Gastroesophageal sphincter (tissue), 4 donors: ENCODE results near the gene PRKCI. TPM values are rescaled to one million over a fixed set of nuclear protein-coding genes. Genes with fewer than 3 reads are reported as not detected.
"Not testable (repeated sequence)": the region's sequence is repeated elsewhere in the genome, so short reads cannot be mapped to it uniquely, and the experiment has no call there.

Experiments
- ATAC-seq: fragments of 150-250 bp; one replicate; pipeline ENCODE4 v1.9.1; 2016; ENCODE audit warnings: mild to moderate bottlenecking, moderate library complexity
- H3K27ac ChIP-seq, 4 donors: fragments of 200-600 bp; sonication (generic) in 3 of 4; 1 replicate in 3 of 4; 2 replicates in 1 of 4; pipeline ENCODE4 v1.5.1; 2016 to 2019
- H3K27me3 ChIP-seq: fragments of 200-600 bp; sonication (generic); one replicate; pipeline ENCODE4 v1.5.1; 2019
- H3K36me3 ChIP-seq, 2 donors: fragments of 200-600 bp; sonication (generic); one replicate each; pipeline ENCODE4 v1.5.1; 2019; ENCODE audit warnings: control low read depth in 1 of 2
- H3K4me1 ChIP-seq, 3 donors: fragments of 200-600 bp; sonication (generic); 1 replicate in 2 of 3; 2 replicates in 1 of 3; pipeline ENCODE4 v1.5.1; 2016 to 2019; ENCODE audit warnings: control low read depth in 2 of 3
- H3K4me3 ChIP-seq, 2 donors: fragments of 200-600 bp; sonication (generic); one replicate each; pipeline ENCODE4 v1.5.1; 2019; ENCODE audit warnings: mild to moderate bottlenecking in 1 of 2, moderate library complexity in 1 of 2
- H3K9me3 ChIP-seq, 3 donors: fragments of 200-600 bp; sonication (generic); one replicate each; pipeline ENCODE4 v1.5.1; 2017 to 2019; ENCODE audit warnings: control low read depth in 2 of 3
- EP300 ChIP-seq: sonication (generic); formaldehyde crosslinking; IDR thresholded peaks from one replicate; pipeline ENCODE4 v1.6.1; 2017; ENCODE audit warnings: antibody characterized with exemption, mild to moderate bottlenecking
- POLR2A ChIP-seq, 2 donors: fragments of 450-650 bp; IDR thresholded peaks; one replicate each; pipeline ENCODE4 v1.6.1; 2017; ENCODE audit warnings: antibody characterized with exemption in 2 of 2, mild to moderate bottlenecking in 2 of 2, moderate library complexity in 1 of 2
- POLR2AphosphoS5 ChIP-seq: sonication (generic); formaldehyde crosslinking; IDR thresholded peaks from one replicate; pipeline ENCODE4 v1.6.1; 2017; ENCODE audit warnings: antibody characterized with exemption
- WGBS, 2 donors: methylation state at CpG; one replicate each; pipeline ENCODE4 v1.1.5; 2018; ENCODE audit warnings: low coverage in 1 of 2; 5-methylcytosine and 5-hydroxymethylcytosine counted together
- total RNA-seq, 4 donors: library from RNA; depleted of rRNA; stranded (reverse); fragments of >200 nt; gene quantifications; one replicate each; pipeline ENCODE4 v1.1.0, GENCODE V29; 2016
- TF ChIP-seq, protein P1 (sequence below), 4 experiments: fragments of 200-600 bp in 2 of 4; fragments of 450-650 bp in 2 of 4; sonication (generic) in 1 of 4; IDR thresholded peaks; one replicate each; pipeline ENCODE4 v1.5.1; 2017 to 2019; ENCODE audit warnings: antibody characterized with exemption in 4 of 4, mild to moderate bottlenecking in 2 of 4, moderate library complexity in 2 of 4

The PRKCI gene
- total RNA-seq, 4 donors from 2014 or later, result 41.9 to 69.0 (median 45.3) TPM

DNA sequence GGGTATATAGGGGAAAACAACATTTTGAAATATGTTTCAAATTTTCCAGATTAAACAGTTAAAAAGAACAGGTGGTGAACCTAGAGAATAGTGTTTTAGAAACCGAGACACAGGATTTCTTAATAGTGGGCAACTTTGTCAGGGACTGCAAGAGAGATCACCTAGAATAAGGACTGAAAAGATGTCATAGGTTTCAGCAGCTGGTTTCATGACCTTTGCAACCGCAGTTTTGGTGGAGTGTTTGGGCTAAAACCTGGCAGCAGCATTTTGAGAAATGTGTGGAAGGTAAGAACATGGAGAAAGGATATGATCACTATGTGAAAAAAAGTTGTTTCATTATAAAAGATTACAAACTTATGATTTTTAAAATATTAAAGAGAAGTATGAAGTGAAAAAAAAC is 34.9 kb downstream of the PRKCI start:
- WGBS, 2 donors, result 87 to 92% methylated on average over 2 of the region's 2 CpGs
- Histone ChIP-seq H3K27me3 (no peaks in the 10 kb centered on the region), H3K36me3 (peaks cover 0 to 37% of the 10 kb centered on the region in 2 donors), H3K9me3 (no peaks in the 10 kb centered on the region), H3K4me3 (no peak overlapping the region), H3K27ac (no peak overlapping the region), H3K4me1 (no peaks in the 10 kb centered on the region)
- TF ChIP-seq POLR2A (IDR thresholded peaks at IDR 0.05) (no peak), EP300 (no peak), POLR2AphosphoS5 (no peak)
- no peak for ATAC-seq

DNA sequence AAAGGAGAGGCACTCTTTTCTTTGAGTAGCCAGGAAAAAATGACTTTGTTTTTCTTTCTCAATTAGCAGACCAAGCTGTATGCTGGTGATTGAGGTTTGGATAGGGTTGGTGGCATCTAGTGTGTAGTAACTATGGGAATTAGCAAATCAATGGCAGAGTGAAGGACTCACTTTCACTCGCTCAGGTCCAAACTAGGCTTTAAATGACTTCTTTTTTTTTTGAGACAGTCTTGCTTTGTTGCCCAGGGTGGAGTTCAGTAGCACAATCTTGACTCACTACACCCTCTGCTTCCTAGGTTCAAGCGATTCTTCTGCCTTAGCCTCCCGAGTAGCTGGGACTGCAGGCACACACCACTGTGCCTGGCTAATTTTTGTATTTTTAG is 35.9 kb downstream of the PRKCI start:
- H3K9me3 ChIP-seq, result no peaks in the 10 kb centered on the region
- TF ChIP-seq, protein P1, sequence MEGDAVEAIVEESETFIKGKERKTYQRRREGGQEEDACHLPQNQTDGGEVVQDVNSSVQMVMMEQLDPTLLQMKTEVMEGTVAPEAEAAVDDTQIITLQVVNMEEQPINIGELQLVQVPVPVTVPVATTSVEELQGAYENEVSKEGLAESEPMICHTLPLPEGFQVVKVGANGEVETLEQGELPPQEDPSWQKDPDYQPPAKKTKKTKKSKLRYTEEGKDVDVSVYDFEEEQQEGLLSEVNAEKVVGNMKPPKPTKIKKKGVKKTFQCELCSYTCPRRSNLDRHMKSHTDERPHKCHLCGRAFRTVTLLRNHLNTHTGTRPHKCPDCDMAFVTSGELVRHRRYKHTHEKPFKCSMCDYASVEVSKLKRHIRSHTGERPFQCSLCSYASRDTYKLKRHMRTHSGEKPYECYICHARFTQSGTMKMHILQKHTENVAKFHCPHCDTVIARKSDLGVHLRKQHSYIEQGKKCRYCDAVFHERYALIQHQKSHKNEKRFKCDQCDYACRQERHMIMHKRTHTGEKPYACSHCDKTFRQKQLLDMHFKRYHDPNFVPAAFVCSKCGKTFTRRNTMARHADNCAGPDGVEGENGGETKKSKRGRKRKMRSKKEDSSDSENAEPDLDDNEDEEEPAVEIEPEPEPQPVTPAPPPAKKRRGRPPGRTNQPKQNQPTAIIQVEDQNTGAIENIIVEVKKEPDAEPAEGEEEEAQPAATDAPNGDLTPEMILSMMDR (IDR thresholded peaks at IDR 0.05), result no peak
- TF ChIP-seq EP300 (no peak), POLR2AphosphoS5 (no peak), POLR2A (IDR thresholded peaks at IDR 0.05) (no peak)

DNA sequence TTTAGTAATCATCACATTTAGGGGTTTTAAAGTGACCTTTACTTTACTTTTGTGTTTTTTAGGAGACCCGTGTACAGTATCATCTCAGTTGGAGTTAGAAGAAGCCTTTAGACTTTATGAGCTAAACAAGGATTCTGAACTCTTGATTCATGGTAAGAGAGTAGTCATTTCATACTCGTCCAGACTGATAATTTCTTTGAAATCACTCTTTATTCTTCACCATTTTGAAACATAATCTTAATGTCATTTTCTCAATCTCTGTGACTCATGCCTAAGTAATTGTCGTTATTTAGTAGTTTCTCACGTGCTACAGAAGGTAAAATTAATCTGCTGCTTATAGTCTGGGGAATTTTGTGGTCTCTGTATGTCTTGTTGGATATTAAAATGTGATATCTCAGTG is 37.7 kb downstream of the PRKCI start:
- TF ChIP-seq POLR2A (IDR thresholded peaks at IDR 0.05) (no peak), POLR2AphosphoS5 (no peak), EP300 (no peak)
- TF ChIP-seq, protein P1 (IDR thresholded peaks at IDR 0.05), result no peak
- 74 to 92% methylated on average over 4 of the region's 4 CpGs for WGBS, 2 donors
- Histone ChIP-seq H3K9me3 (no peaks in the 10 kb centered on the region), H3K4me3 (no peak overlapping the region), H3K36me3 (peaks cover 0 to 51% of the 10 kb centered on the region in 2 donors), H3K27ac (no peak overlapping the region), H3K4me1 (no peaks in the 10 kb centered on the region), H3K27me3 (no peaks in the 10 kb centered on the region)
- no peak for ATAC-seq

More for the DNA sequence above, 35.9 kb downstream of the PRKCI start:
- no peak for ATAC-seq
- WGBS, 2 donors, result 100% methylated on average over 1 of the region's 3 CpGs
- no peak overlapping the region for H3K27ac ChIP-seq
- no peaks in the 10 kb centered on the region for H3K4me1 ChIP-seq
- peaks cover 0 to 33% of the 10 kb centered on the region in 2 donors for H3K36me3 ChIP-seq
- no peaks in the 10 kb centered on the region for H3K27me3 ChIP-seq
- no peak overlapping the region for H3K4me3 ChIP-seq

DNA sequence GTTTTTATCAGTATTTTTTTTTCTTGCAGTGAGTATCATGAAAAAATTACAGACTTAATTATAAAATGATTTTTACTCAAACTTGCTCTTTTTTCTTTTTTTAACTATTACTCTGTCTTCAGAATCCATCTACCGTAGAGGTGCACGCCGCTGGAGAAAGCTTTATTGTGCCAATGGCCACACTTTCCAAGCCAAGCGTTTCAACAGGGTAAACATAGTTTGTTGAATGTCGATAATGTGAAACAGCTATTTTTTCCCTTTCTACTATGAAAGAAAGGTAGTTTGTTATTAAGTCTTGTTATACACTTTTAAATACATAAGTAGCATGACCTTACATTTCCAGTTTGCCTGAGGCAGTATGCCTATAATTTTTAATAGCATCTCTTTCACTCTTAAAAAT is 45.6 kb downstream of the PRKCI start:
- no peak for ATAC-seq

DNA sequence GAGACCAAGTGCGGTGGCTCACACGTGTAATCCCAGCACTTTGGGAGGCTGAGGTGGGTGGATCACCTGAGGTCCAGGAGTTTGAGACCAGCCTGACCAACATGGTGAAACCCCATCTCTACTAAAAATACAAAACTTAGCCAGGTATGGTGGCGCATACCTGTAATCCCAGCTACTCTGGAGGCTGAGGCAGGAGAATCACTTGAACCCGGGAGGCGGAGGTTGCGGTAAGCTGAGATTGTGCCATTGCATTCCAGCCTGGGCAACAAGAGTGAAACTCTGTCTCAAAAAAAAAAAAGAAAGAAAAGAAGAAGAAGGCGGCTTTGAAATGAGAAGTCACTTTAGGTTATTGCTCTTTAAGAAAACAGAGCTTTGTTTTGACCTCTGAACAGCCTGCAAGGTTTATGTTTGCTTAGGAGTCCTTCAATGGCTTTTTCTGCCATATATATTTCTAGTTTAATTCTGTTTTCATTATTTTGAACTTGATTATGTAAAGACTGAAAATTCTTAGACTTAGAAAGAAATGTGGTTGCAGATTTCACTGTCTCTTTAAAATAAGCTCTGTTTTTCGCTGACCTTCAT is 47.5 kb downstream of the PRKCI start:
- not testable (repeated sequence) for H3K27ac ChIP-seq, H3K4me3 ChIP-seq, H3K4me1 ChIP-seq, H3K9me3 ChIP-seq, H3K27me3 ChIP-seq, ATAC-seq
- WGBS, 2 donors, result 94 to 100% methylated on average over 7 to 8 of the region's 8 CpGs
- peaks cover 0 to 78% of the 10 kb centered on the region in 2 donors for H3K36me3 ChIP-seq

More for the DNA sequence above, 45.6 kb downstream of the PRKCI start:
- TF ChIP-seq POLR2A (IDR thresholded peaks at IDR 0.05) (no peak), POLR2AphosphoS5 (no peak), EP300 (no peak)
- TF ChIP-seq, protein P1 (IDR thresholded peaks at IDR 0.05), result no peak
- WGBS, 2 donors, result 93 to 98% methylated on average over 5 of the region's 5 CpGs
- Histone ChIP-seq H3K27ac (no peak overlapping the region), H3K27me3 (no peaks in the 10 kb centered on the region), H3K9me3 (no peaks in the 10 kb centered on the region), H3K36me3 (peaks cover 0 to 76% of the 10 kb centered on the region in 2 donors), H3K4me3 (no peak overlapping the region), H3K4me1 (no peaks in the 10 kb centered on the region)

DNA sequence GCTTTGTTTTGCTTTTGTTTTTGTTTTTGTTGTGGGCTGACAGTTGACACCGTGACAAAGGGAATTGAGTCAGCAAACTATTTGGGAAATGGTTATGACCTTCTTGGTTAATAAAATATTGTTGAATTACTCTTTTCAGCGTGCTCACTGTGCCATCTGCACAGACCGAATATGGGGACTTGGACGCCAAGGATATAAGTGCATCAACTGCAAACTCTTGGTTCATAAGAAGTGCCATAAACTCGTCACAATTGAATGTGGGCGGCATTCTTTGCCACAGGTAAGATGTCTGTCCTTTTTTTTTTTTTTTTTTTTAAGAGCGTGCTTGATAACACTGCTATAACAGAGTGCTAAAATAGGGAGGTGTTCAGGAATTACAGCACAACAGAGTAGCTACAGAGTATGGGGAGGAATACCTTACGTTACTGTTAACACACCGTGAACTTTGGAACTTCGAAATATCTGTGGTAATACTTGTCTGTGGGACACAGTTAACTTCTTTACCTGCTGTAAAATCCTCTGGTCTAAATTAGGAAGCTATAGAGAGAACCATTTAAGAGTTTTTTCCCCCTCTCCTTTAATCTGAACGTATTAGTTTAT is 48.2 kb downstream of the PRKCI start:
- TF ChIP-seq EP300 (no peak), POLR2AphosphoS5 (no peak), POLR2A (IDR thresholded peaks at IDR 0.05) (no peak)
- TF ChIP-seq, protein P1 (IDR thresholded peaks at IDR 0.05), result no peak
- Histone ChIP-seq H3K4me1 (no peaks in the 10 kb centered on the region), H3K4me3 (no peak overlapping the region), H3K9me3 (no peaks in the 10 kb centered on the region), H3K27ac (no peak overlapping the region), H3K27me3 (no peaks in the 10 kb centered on the region), H3K36me3 (peaks cover 0 to 72% of the 10 kb centered on the region in 2 donors)
- no peak for ATAC-seq
- WGBS, 2 donors, result 87 to 93% methylated on average over 10 to 11 of the region's 11 CpGs
